H1 (cell line): ENCODE measurements around the gene ATP2A3. TPM values are rescaled to one million over a fixed set of nuclear protein-coding genes. Genes with fewer than 3 reads are reported as not detected.

Source experiments
- CTCF ChIA-PET: fragments of 300-600 bp; sonication (Branson Sonifier 250); formaldehyde crosslinking; loops from one replicate; lab custom pipeline; 2021; ENCODE audit not compliant: partially characterized antibody; lab: Charles Lee
- POLR2A ChIA-PET: fragments of 300-600 bp; sonication (Branson Sonifier 250); formaldehyde crosslinking; loops from one replicate; lab custom pipeline; 2021; ENCODE audit warnings: inconsistent platforms; ENCODE audit not compliant: partially characterized antibody; lab: Charles Lee
- DNase-seq, 2 experiments: peaks; one replicate each; pipeline versions ENCODE4 v3.0.0 to v3.0.0-alpha.2; 2010 to 2022; ENCODE audit warnings: low spot score in 2 of 2, low read depth in 1 of 2, mixed read lengths in 1 of 2
- FAIRE-seq: peaks from 2 replicates; lab custom pipeline; 2011; peaks lifted over from hg19 to GRCh38; lab: Jason Lieb, UNC
- H2AFZ ChIP-seq: 2 replicates; pipeline ENCODE4 v1.8.1; 2012; ENCODE audit warnings: low read length, inconsistent platforms
- H2AK5ac ChIP-seq: 2 replicates; pipeline ENCODE4 v1.6.1; 2013; ENCODE audit warnings: low read depth, low read length
- H2BK120ac ChIP-seq: replicated peaks from 2 replicates; pipeline ENCODE3; 2013; ENCODE audit warnings: low read depth, low read length, inconsistent platforms
- H2BK12ac ChIP-seq: 2 replicates; pipeline ENCODE4 v1.6.1; 2013; ENCODE audit warnings: low read depth, low read length
- H2BK15ac ChIP-seq: 2 replicates; pipeline ENCODE4 v1.6.1; 2013; ENCODE audit warnings: low read length
- H2BK20ac ChIP-seq: 2 replicates; pipeline ENCODE4 v1.6.1; 2013; ENCODE audit warnings: low read length
- H2BK5ac ChIP-seq: 2 replicates; pipeline ENCODE4 v1.6.1; 2013; ENCODE audit warnings: low read depth, low read length
- H3K14ac ChIP-seq: 2 replicates; pipeline ENCODE4 v1.6.1; 2013; ENCODE audit warnings: inconsistent platforms; ENCODE audit not compliant: insufficient read length
- H3K18ac ChIP-seq: 2 replicates; pipeline ENCODE4 v1.6.1; 2013; ENCODE audit warnings: low read length; ENCODE audit errors: extremely low read depth
- H3K23ac ChIP-seq: 2 replicates; pipeline ENCODE4 v1.6.1; 2013; ENCODE audit warnings: inconsistent platforms; ENCODE audit not compliant: insufficient read length
- H3K23me2 ChIP-seq: 2 replicates; pipeline ENCODE4 v1.6.1; 2013; ENCODE audit warnings: low read depth, low read length
- H3K27ac ChIP-seq: 2 replicates; pipeline ENCODE4 v1.6.1; 2011; ENCODE audit warnings: low read depth, low read length, inconsistent platforms
- H3K27me3 ChIP-seq, 4 experiments: replicated peaks in 1 of 4; 1 replicate in 1 of 4; 2 replicates in 3 of 4; pipeline versions ENCODE4 v1.6.1 to v1.8.1; 2011 to 2013; ENCODE audit warnings: low read length in 3 of 4, mild to moderate bottlenecking in 3 of 4, inconsistent platforms in 2 of 4, mixed read lengths in 2 of 4, moderate library complexity in 1 of 4; ENCODE audit not compliant: control insufficient read depth in 3 of 4, insufficient read depth in 3 of 4; ENCODE audit errors: extremely low read depth in 1 of 4
- H3K36me3 ChIP-seq, 4 experiments: 2 replicates each; pipeline versions ENCODE4 v1.6.1 to v1.8.1; 2011 to 2013; ENCODE audit warnings: mild to moderate bottlenecking in 4 of 4, low read length in 3 of 4, moderate library complexity in 2 of 4, control low read depth in 1 of 4, inconsistent platforms in 1 of 4; ENCODE audit not compliant: insufficient read depth in 4 of 4, control insufficient read depth in 2 of 4
- H3K4ac ChIP-seq: replicated peaks from 2 replicates; pipeline ENCODE3; 2013; ENCODE audit warnings: low read length, low read depth, mixed read lengths, inconsistent platforms; ENCODE audit not compliant: insufficient read length
- H3K4me1 ChIP-seq, 4 experiments: replicated peaks in 1 of 4; 1 replicate in 1 of 4; 2 replicates in 3 of 4; pipeline versions ENCODE4 v1.6.1 to v1.8.1; 2011 to 2013; ENCODE audit warnings: low read length in 3 of 4, inconsistent platforms in 2 of 4, mixed read lengths in 1 of 4; ENCODE audit not compliant: insufficient read depth in 4 of 4, control insufficient read depth in 3 of 4
- H3K4me2 ChIP-seq, 2 experiments: 2 replicates each; pipeline versions ENCODE4 v1.6.1 to v1.8.1; 2011 to 2013; ENCODE audit warnings: low read depth in 2 of 2, low read length in 2 of 2, control low read depth in 1 of 2, inconsistent platforms in 1 of 2, mild to moderate bottlenecking in 1 of 2; ENCODE audit not compliant: insufficient read depth in 1 of 2
- H3K4me3 ChIP-seq, 4 experiments: fragments of 200-600, 300-600 bp in 1 of 4; sonication (generic), shearing (Covaris generic), sonication (Bioruptor Twin) in 1 of 4; 2 replicates each; pipeline versions ENCODE4 v1.5.1 to v1.8.1; 2011 to 2016; ENCODE audit warnings: low read length in 4 of 4, low read depth in 3 of 4, control low read depth in 2 of 4, inconsistent platforms in 2 of 4, mild to moderate bottlenecking in 2 of 4, mixed read lengths in 1 of 4, moderate library complexity in 1 of 4; ENCODE audit not compliant: insufficient read depth in 2 of 4; ENCODE audit errors: extremely low read depth in 1 of 4
- H3K56ac ChIP-seq: replicated peaks from 2 replicates; pipeline ENCODE3; 2013; ENCODE audit warnings: low read depth, mild to moderate bottlenecking, mixed read lengths, low read length, inconsistent platforms; ENCODE audit not compliant: insufficient read length
- H3K79me1 ChIP-seq: 2 replicates; pipeline ENCODE4 v1.6.1; 2013; ENCODE audit warnings: low read depth, low read length, control low read depth
- H3K79me2 ChIP-seq, 2 experiments: 2 replicates each; pipeline versions ENCODE4 v1.6.1 to v1.8.1; 2012 to 2013; ENCODE audit warnings: low read length in 2 of 2, mild to moderate bottlenecking in 2 of 2, inconsistent platforms in 1 of 2; ENCODE audit not compliant: insufficient read depth in 2 of 2, control insufficient read depth in 1 of 2
- H3K9ac ChIP-seq, 4 experiments: replicated peaks in 1 of 4; 1 replicate in 1 of 4; 2 replicates in 3 of 4; pipeline versions ENCODE4 v1.6.1 to v1.8.1; 2011 to 2013; ENCODE audit warnings: low read depth in 3 of 4, low read length in 3 of 4, control low read depth in 2 of 4, mild to moderate bottlenecking in 2 of 4, moderate library complexity in 2 of 4, inconsistent platforms in 1 of 4; ENCODE audit errors: extremely low read depth in 1 of 4
- H3K9me3 ChIP-seq, 2 experiments: 2 replicates each; pipeline versions ENCODE4 v1.6.1 to v1.8.1; 2012 to 2013; ENCODE audit warnings: mild to moderate bottlenecking in 2 of 2, moderate library complexity in 2 of 2, control low read depth in 1 of 2, inconsistent platforms in 1 of 2, low read depth in 1 of 2, low read length in 1 of 2, mixed read lengths in 1 of 2; ENCODE audit not compliant: insufficient read depth in 2 of 2
- H4K20me1 ChIP-seq, 2 experiments: replicated peaks in 1 of 2; 2 replicates each; pipeline versions ENCODE3 to v1.8.1; 2011 to 2013; ENCODE audit warnings: inconsistent platforms in 2 of 2, low read length in 2 of 2, mild to moderate bottlenecking in 1 of 2; ENCODE audit not compliant: insufficient read depth in 2 of 2, control insufficient read depth in 1 of 2
- H4K5ac ChIP-seq: 2 replicates; pipeline ENCODE4 v1.6.1; 2013; ENCODE audit warnings: low read length, low read depth, mixed read lengths, inconsistent platforms; ENCODE audit not compliant: insufficient read length
- H4K8ac ChIP-seq: 2 replicates; pipeline ENCODE4 v1.8.0; 2013; ENCODE audit warnings: mild to moderate bottlenecking, moderate library complexity, low read length, inconsistent platforms; ENCODE audit not compliant: insufficient read depth; ENCODE audit errors: extremely low read depth
- H4K91ac ChIP-seq: replicated peaks from 2 replicates; pipeline ENCODE3; 2013; ENCODE audit warnings: low read length, mixed read lengths, inconsistent platforms; ENCODE audit not compliant: insufficient read length
- ASH2L ChIP-seq: fragments of 200-600, 300-600 bp; sonication (generic); IDR thresholded peaks from one replicate; pipeline ENCODE4 v1.7.1; 2017; ENCODE audit warnings: low read length
- EGR1 ChIP-seq: IDR thresholded peaks from 2 replicates; pipeline ENCODE4 v1.6.1; 2011; ENCODE audit warnings: low read depth, low read length, borderline replicate concordance
- KDM4A ChIP-seq: IDR thresholded peaks from one replicate; pipeline ENCODE4 v1.7.1; 2012; ENCODE audit warnings: low read depth, mild to moderate bottlenecking, moderate library complexity, low read length, inconsistent platforms; ENCODE audit not compliant: severe bottlenecking
- RFX5 ChIP-seq: IDR thresholded peaks from 2 replicates; pipeline ENCODE4 v1.6.1; 2011; ENCODE audit warnings: low read depth, low read length, improper control_type of control experiment, borderline replicate concordance
- SIX5 ChIP-seq: IDR thresholded peaks from 2 replicates; pipeline ENCODE4 v1.6.1; 2011; ENCODE audit warnings: mild to moderate bottlenecking, low read depth, low read length
- SRF ChIP-seq: IDR thresholded peaks from 2 replicates; pipeline ENCODE4 v1.6.1; 2011; ENCODE audit warnings: mild to moderate bottlenecking, low read depth, low read length, moderate library complexity
- USF2 ChIP-seq: IDR thresholded peaks from 2 replicates; pipeline ENCODE4 v1.6.1; 2011; ENCODE audit warnings: low read length, improper control_type of control experiment
- WGBS, 2 experiments: shearing (Covaris generic) in 1 of 2; methylation state at CpG; one replicate each; pipeline versions ENCODE4 v1.1.6 to v1.1.7; 2013 to 2015; ENCODE audit warnings: low lambda C conversion rate in 2 of 2, mixed read lengths in 2 of 2, inconsistent platforms in 1 of 2, low coverage in 1 of 2, missing lambda C conversion rate in 1 of 2; ENCODE audit not compliant: insufficient replicate concordance in 2 of 2, insufficient coverage in 1 of 2, insufficient read length in 1 of 2; ENCODE audit errors: extremely low coverage in 1 of 2, missing lambda C conversion rate in 1 of 2; 5-methylcytosine and 5-hydroxymethylcytosine counted together
- polyA plus RNA-seq, 7 experiments: library from polyadenylated mRNA; depleted of rRNA in 3 of 7; stranded (reverse) in 5 of 7; unstranded in 2 of 7; fragments of >200 nt in 5 of 7; fragments of 200-250 nt in 2 of 7; gene quantifications; 1 replicate in 5 of 7; 2 replicates in 1 of 7; 4 replicates in 1 of 7; pipeline versions ENCODE4 v1.2.1 to v1.2.3, GENCODE V29; 2011 to 2013; ENCODE audit warnings: missing spikeins in 2 of 7, mixed read lengths in 2 of 7
- total RNA-seq: library from RNA; stranded (reverse); fragmentation: NEBNext Ultra II Directional; extraction: Animal tissue kit (Norgen Biotek cat#: 25700); gene quantifications from 2 replicates; pipeline ENCODE4 v1.2.1, GENCODE V29; 2021

Gene ATP2A3
- total and polyA plus RNA-seq, 2 of the 8 experiments (the other 6 are each of a cell fraction or from before 2014, with no cell fraction given): 18.4 to 32.5 TPM

DNA sequence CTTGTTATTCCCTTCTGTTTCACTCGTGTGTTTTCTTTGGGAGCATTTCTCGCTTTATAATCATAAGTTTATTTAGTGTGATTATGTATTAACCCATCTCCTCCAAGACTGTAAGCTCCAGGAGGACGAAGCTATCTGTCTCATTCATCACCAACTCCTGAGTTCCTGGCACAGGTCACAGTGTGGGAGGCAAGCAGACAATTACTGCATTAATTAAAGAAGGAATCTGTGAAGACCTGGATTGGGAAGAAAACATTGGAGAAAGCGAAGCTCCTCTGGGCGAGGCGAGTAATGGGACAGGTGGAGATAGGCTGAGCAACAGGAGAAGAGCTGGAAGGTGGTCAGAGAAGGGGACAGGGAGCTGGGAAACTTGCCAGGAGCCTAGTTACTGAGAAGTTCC lies 63.6 kb downstream of the ATP2A3 start:
- no peaks in the 10 kb centered on the region for H3K79me1 ChIP-seq
- WGBS, 2 experiments: 87% methylated on average over 6 of the region's 6 CpGs; no CpG with 5 or more reads in 1 of the 2 experiments
- H3K79me2 ChIP-seq: no peaks in the 10 kb centered on the region
- H3K56ac ChIP-seq: no peak overlapping the region
- H3K9me3 ChIP-seq: no peaks in the 10 kb centered on the region
- CTCF ChIA-PET: interaction anchor here (0.7 to 13.2 kb wide), 4 partner anchors 13 to 128 kb away, joined by 3 to 131 read pairs (median 42); partner anchors contain the start of gene NCBP3
- H3K9ac ChIP-seq: no peak overlapping the region
- H2BK12ac ChIP-seq: no peak overlapping the region
- H3K18ac ChIP-seq: no peak overlapping the region
- no peak overlapping the region for H3K23ac ChIP-seq
- H3K4ac ChIP-seq: no peak overlapping the region
- no peak overlapping the region for H4K5ac ChIP-seq
- no peak for FAIRE-seq
- H4K8ac ChIP-seq: no peak overlapping the region
- H3K14ac ChIP-seq: no peak overlapping the region
- DNase-seq: no peak
- no peak overlapping the region for H2BK5ac ChIP-seq
- TF ChIP-seq SRF (no peak), KDM4A (no peak), RFX5 (no peak), SIX5 (no peak), EGR1 (no peak), ASH2L (no peak), USF2 (no peak)
- H3K27ac ChIP-seq: no peak overlapping the region
- H2BK120ac ChIP-seq: no peak overlapping the region
- H2BK15ac ChIP-seq: no peak overlapping the region
- H2AK5ac ChIP-seq: no peak overlapping the region
- no peak overlapping the region for H2AFZ ChIP-seq
- H2BK20ac ChIP-seq: no peak overlapping the region
- H3K4me2 ChIP-seq: no peak overlapping the region
- H3K36me3 ChIP-seq: no peaks in the 10 kb centered on the region
- H4K20me1 ChIP-seq: no peaks in the 10 kb centered on the region
- H3K4me1 ChIP-seq: peaks cover 0 to 25% (median 21%) of the 10 kb centered on the region in 4 experiments; a peak in 6 of 7 replicates
- no peaks in the 10 kb centered on the region for H3K27me3 ChIP-seq
- no peak overlapping the region for H3K4me3 ChIP-seq
- peaks cover 5% of the 10 kb centered on the region; the same call in 1 of the 2 replicates for H3K23me2 ChIP-seq
- POLR2A ChIA-PET: interaction anchor here (1.9 kb wide), 1 partner anchor 11 kb away, joined by 5 read pairs; no protein-coding TSS in a partner anchor
- H4K91ac ChIP-seq: no peak overlapping the region
